Bone marrow (tissue), 2 donors: ENCODE results near the gene TMEM59.
A peak's percentile ranks its signal among the peaks of the same experiment; 100 is the strongest.

Experiments
- DNase-seq, 2 donors: peaks; one replicate each; lab custom pipeline; 2025; lab: John Stamatoyannopoulos, UW

Gene TMEM59

DNA sequence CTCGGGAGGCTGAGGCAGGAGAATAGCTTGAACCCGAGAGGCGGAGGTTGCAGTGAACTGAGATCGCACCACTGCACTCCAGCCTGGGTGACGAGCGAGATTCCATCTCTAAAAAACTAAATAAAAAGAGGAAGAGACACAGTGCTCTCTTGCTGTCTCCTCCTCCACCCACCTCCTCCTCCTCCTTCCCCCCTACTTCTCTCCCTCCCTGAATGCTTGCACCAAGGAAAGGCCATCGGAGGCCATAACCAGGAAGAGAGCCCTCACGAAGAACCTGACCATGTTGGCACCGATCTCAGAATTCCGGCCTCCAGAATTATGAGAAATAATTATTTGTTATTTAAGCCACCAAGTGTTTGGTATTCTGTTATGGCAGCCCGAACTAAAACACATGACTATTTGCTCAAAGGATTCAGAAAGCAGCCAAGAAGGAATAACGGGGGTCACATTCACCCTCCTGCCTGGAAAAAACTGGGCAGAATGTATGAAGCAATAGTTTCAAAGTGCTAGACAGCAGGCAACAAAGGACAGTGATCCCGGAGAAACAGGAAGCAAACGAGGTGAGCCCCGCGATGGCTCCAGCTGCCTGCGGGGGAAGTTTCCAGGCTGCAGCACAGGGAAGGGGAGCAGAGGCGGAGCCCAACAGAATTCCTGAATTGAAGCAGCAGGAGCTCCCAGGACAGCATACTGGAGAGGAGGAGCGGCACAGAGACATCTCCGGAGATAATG lies 70.8 kb downstream of the TMEM59 start:
- peak in 1 of 2 donors; percentile 16 for DNase-seq

DNA sequence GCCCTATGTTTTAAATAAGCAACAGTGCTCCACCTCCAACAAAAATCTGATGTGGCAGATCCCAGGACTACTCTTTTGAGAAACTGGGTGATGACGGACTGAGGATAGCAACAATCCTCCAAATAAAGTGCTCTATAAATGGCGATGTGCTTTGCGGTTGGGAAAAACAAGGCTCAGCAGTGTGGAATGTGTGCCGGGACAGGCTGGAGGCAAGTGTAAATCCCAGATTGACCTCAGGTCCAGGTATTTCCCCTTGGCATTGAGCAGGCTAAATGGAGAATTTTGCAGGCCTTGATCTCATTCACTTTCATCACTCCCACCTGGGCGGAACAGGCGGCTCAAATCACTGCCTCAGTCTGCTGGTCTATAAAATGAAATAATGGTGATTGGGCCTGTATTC lies 71.8 kb downstream of the TMEM59 start:
- no peak for DNase-seq

DNA sequence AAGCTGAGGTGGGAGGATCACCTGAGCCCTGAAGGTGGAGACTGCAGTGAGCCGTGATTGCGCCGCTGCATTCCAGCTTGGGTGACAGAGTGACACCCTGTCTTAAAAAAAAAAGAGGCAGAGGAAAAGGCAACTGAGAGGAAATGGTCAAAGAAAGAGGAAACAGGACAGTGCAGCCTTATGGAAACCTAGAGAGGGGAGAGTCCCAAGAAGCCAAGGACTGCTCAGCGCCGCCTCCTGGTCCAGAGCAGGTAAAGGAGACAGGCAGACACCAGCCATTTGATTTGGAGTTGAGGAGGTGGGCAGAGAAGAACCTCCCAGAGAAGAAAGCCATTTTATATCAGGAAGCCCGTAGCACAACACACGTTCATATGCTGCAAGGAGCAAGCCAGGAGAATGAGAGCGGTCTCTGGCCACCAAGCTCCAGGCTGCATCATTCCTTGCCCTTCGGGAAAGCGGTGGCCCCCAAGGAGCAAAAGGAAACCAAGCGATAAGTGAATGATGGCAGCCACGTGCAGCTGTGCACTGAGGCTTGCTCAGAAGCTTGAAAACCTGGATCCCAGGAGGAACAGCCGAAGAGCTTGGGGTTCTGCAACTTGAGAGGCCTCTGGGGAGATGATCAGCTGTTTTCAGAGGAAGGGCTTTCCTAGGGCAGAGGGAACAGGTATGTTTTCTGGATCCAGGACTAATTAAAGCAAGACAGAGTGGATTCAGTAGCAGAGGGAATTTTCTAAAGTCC lies 73.1 kb downstream of the TMEM59 start:
- DNase-seq, result no peak
